Stimulated activated CD4-positive, alpha-beta T cell treated with anti-CD3 and anti-CD28 coated beads, Interleukin-4, amount 100 ng/mL, for 4 hours (primary cell): ENCODE data around the gene TMEM138.
"Not testable (repeated sequence)": the region's sequence is repeated elsewhere in the genome, so short reads cannot be mapped to it uniquely, and the experiment has no call there.

Experiments
- DNase-seq, 2 experiments: peaks; one replicate each; pipeline ENCODE4 v3.0.0-alpha.2; 2020

TMEM138 gene

DNA sequence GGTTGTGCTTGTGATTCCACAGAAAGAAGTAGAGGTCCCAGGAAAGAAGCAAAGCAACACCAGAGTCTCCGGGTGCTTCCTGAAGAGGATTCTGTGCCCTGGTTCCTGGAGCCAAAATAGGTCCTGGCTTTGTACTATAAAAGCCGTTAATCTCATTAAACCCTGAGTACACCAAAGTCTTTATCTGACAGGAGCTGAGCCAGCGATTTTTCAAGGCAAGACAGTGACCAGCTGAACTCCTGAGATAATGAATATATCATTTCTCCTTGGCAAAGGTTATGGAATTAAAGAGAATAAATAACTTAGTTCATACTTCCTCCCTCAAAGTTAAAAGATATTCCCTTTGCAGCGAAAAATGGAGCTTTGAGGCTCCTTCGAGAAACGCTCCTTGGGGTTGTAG is 5.2 kb downstream of the TMEM138 start:
- no peak for DNase-seq

DNA sequence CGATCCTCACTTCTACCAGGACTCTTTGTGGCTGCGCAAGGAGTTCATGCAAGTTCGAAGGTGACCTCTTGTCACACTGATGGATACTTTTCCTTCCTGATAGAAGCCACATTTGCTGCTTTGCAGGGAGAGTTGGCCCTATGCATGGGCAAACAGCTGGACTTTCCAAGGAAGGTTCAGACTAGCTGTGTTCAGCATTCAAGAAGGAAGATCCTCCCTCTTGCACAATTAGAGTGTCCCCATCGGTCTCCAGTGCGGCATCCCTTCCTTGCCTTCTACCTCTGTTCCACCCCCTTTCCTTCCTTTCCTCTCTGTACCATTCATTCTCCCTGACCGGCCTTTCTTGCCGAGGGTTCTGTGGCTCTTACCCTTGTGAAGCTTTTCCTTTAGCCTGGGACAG is 6.5 kb downstream of the TMEM138 start:
- DNase-seq, result no peak

DNA sequence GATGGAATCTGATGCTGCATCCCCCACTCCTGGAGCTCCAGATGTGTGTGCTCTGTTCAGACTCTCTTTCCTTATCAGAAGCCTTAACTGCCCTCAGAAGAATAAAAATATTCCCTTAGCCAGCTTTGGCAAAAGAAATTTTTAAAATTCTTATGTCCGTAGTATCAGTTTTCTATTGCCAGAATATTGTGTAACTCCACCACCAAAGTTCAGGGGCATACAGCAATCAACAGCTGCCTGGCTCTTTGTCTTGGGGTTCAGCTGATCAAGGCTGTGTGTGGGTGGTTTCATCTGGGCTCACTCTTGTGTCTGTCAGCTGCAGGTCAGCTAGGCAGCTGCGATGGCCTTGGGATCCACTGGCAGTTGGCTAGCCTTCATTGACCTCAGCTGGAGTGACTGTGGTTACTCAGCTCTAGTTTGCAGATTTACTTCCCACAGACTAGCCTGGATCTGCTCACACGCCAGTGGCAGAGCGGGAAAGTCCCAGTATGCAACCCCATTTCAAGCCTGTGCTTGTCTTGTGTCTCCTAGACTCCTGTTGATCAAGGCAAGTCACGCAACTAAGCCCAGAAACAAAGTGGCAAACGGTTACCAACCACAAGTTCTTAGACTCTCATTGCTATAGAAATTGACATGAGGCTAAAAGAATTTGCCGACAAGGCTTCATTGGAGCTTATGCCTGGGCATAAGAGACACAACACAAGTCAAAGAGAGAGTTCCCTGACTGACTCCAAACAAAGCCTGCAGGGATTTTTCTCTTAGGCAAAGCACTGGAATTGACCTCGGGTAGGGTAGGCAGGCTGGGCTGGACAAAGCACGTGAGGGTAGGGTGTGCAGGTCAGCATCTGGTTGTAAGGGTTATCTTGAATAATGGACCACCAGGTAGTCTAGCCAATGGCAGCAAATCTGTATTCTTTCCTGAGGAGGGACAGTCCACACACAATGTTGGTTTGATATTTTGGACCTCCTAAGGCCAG is 7.5 kb downstream of the TMEM138 start:
- DNase-seq, result no peak

DNA sequence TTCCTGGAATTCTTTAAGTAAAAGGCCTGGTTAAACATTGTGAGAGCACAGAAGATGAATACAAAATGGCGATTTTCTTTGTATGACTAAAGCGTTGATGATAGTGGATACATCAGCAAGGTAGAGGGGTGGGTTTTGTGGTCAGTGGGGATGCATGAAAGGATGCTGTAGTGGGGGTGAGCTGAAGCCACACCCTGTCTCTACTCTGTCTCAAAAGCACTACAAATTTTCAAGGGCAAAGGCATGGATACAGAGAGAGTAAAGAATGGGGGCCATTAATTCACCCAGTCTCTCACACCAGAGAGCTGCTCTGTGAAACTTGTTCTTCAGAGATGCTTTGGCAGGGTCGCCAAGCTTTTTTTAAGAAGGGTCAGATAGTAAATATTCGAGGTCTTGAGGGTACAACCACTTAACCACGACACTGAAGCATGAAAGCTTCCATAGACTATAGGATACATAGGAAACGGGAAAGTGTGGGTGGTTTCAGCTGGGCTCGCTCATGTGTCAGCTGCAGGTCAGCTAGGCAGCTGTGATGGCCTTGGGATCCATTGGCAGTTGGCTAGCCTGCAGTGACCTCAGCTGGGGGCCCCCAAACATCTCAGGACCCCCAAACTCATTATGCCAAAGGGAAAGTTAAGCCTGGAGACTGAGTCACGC is 8.3 kb downstream of the TMEM138 start:
- DNase-seq, result no peak

DNA sequence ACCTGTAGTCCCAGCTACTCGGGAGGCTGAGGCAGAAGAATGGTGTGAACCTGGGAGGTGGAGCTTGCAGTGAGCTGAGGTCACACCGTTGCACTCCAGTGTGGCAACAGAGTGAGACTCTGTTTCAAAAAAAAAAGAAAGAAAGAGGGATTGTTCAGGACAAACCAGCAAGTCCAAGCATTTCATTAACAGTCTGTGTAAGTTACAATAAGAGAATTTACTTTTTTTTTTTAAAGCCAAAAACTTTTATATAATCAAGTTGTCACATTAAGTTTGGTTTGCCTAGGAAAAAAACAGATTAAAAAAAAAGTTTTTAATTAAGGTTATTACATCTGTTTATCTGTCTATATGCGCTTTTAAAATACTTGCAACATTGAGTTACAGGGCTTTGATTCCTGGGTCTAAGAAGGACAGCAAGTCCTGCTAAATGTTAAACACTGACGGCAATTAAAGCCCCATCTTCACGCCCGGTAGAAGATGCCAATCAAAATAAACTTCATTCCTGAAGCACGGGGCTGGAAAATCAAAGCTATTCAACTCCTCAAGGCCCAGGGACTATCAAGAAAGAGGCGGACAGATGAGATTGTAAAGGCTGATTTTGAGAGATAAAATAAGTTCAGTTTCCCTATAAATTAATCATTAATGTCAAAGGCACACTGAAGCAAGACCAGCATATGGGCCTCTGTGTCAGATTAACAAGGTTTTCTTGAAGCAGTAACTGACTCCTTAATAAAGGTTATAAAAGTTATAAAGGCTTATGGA is 10.7 kb downstream of the TMEM138 start:
- DNase-seq, result no peak

DNA sequence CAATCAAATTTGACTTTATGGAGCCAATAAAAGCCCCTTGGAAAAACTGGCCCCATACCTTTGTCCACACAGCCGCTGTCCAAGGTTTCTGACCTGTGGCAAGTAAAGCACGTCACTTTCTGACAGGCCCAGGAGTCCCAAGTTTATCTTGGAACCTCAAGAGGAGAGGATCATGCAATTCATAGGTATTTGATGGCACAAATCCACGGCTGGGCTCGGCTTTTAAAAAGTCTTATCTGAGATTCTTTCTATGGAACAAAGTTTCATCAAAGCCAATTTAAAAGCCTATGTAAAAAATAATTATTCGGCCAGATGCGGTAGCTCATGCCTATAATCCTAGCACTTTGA is 13.6 kb downstream of the TMEM138 start:
- no peak for DNase-seq

DNA sequence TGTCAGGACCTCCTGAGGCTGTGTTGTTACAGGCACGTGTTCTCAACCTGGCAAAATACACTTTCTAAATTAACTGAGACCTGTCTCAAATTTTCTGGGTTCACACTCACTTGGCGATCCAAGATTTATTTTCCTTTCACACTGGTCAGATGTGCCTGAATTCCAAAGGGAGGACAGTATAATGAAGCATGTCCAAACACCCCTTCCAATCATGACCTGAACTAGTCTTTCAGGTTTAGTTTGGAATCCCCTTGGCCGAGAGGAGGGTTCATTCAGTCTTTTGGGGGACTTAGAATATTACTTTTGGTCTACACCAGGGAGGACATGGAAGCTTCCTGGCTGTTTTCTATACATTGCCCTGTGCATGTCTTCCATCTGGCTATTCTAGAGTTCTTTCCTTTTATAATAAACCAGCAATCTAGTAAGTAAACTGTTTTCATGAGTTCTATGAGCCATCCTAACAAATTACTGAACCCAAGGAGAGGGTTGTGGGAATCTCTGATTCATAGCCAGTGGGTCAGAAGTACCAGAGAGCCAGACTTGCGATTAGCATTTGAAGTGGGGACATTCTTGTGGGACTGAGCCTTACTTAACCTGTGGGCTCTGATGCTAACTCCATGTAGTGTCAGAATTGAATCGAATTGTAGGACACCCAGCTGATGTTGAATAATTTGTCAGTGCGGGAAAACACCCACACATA is 15.4 kb downstream of the TMEM138 start:
- no peak for DNase-seq

DNA sequence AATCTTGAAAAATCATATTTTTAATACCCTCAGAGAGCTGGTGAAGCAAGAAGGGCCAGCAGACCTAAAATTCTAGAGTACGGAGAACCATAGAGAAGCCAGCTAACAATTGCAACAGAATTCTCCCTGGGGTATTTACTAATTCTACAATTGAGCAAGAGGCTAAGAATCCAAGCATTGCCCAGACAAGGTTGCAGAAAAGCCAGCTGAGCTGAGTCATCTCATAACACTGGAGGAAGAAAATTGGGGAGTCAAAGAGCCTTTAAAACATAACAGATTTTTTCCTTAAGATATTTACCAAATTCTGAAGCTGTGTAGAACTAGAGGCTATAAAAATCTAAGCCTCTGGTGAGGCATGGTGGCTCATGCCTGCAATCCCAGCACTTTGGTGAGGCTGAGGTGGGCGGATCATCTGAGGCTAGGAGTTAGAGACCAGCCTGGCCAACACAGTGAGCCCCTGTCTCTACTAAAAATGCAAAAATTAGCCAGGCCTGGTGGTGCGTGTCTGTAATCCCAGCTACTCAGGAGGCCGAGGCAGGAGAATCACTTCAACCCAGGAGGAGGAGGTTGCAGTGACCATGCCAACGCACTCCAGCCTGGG is 16.6 kb downstream of the TMEM138 start:
- no peak for DNase-seq

DNA sequence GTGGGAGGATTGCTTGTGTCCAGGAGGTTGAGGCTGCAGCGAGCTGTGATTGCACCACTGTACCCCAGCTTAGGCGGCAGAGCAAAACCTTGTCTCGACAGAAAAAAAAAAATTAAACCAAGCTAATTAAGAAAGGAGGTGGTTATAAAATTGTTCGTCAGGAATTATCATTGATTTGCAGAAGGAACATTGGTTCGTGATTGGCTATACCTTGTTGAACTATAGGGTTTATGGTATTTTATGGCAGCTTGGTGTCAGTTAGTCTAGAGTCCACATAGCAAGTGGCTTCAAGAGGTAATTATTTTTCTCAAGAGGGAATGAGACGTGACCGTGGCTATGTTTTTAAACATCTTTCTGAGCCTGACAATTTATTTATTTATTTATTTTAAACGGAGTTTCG is 18.7 kb downstream of the TMEM138 start:
- DNase-seq, result no peak

DNA sequence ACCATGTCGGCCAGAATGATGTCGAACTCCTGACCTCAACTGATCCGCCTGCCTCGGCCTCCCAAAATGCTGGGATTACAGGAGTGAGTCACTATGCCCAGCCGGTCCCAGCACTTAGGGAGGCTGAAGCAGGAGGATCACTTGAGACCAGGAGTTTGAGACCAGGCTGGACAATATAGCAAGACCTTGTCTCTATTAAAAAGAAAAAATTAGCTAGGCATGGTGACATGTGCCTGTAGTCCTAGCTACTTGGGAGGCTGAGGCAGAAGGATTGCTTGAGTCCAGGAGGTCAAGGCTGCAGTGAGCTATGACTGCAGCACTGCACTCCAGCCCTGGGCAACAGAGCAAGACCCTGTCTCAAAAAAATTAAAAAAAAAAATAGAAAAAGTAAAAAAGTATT is 21.7 kb downstream of the TMEM138 start:
- not testable (repeated sequence) for DNase-seq

DNA sequence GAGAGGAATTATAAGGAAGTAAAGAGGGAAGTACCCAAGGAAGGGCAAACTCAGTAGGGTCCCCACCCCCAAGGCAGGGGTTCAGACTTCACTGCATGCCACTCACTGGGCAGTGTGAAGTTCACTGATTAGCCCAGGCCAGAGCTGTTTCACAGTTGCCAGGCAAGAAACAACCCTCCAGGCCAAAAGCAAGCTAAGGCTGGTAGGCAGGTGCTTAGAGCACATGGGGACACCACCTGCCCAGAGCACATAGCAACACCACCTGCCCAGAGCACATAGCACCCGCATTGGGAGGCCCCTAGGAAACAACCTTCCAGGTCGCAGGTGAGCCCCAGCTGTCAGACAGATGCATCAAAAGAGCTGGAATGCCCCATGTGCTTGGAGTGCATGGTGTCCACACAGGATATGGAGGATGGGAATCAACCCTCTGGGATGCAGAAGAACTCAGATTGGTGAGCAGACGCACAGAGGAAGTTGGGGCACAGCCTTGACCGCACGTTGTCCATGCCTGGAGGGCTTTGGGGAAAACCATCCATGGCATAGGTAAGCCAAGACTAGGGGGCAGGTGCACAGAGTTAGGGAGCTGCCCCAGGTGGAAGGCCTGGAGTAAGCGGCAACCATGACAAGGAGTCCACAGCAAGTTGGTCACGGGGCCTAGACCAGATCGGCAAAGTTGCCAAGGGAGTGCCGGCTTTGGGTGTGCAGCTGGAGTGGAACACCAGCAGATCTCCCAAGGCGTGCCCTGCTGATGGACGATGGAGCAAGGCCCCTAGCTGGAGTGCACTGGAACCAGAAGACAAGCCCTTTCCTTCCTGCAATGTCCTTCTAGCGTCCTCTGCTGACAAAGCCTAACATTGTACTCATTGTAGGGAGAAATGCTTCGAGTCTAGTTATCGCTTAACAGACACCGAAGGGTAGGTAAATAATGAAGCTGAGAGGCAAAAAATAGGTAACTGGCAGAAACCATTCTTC is 22.4 kb downstream of the TMEM138 start:
- no peak for DNase-seq

DNA sequence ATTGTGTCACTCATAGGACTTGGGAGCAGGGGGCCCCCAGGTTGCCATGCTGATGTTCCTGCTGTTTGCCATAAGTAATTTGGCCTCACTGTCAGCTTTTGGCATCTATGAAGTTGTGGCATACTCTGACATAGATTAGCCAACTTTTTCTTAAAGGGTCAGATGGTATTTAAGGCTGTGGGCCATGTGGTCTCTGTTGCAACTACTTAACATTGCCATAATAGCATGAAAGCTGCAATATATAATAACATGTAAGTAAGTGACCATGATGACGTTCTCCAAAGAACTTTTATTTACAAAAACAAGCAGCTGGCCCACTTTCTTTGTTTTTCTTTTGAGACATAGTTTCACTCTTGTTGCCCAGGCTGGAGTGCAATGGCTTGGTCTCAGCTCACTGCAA is 28.0 kb downstream of the TMEM138 start:
- DNase-seq, result no peak

DNA sequence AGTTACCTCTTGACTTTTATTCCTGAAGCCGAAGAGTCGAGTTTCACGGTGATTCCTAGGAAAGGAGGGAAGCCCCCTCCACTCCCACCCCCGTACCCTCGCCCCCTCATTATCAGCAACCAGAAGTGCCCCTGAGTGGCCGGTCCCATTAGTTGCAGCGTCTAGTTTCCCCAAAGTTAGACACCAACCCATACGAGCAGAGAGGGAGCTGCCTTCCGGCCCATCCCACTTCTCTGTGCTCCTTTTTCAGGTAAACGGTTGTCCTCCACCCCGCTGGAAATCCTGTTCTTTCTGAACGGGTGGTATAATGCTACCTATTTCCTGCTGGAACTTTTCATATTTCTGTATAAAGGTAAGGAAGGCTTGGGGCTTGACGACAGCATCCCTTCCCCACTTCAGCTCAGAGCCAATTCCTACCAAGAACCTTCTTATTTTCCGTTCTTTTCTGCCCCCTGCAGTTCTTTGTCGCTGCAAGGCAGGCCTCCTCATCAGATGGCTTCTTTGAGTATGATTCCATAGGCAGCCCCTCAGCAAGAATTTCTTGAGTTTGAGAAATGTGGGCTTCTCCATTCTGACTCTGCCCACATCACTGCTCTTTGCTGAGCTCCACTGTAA is 30.9 kb downstream of the TMEM138 start:
- DNase-seq, result peak in 1 of 2 experiments; percentile 20

DNA sequence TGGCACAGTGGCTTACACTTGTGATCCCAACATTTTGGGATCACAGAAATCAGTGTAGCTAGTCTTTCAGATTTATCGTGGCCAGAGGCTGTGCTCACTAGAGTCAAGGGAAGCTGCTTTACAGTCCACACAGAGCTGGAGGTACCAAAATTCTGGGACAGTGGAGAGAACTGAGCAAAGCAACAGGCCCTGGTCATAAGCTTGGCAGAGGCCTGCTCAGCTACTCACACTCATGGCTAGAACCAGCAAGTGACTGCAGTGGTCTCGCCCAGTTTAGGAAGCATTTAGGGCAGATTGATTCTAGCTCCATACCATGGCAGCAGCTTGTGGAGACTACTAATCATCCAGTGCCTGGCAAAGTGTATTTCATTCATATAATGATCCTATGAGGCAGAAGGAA is 39.0 kb downstream of the TMEM138 start:
- DNase-seq, result no peak

DNA sequence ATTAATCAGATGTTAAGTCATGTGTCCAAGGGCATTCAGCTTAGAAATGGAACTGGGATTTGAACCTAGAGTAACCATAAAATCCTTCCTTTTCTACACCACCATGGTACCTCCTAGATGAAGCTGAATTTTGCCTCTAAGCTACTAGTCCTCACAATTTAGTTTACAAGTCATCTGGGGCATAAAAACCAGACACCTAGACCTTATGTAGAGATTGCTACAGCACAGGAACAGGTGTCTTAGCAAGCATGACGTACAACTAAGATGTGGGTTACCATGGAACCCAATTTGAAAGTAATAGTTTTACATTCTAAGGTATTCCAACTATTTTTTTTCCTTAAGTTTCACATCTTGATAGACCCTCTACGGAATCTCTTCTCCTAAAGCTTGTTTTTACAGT is 39.4 kb downstream of the TMEM138 start:
- no peak for DNase-seq

DNA sequence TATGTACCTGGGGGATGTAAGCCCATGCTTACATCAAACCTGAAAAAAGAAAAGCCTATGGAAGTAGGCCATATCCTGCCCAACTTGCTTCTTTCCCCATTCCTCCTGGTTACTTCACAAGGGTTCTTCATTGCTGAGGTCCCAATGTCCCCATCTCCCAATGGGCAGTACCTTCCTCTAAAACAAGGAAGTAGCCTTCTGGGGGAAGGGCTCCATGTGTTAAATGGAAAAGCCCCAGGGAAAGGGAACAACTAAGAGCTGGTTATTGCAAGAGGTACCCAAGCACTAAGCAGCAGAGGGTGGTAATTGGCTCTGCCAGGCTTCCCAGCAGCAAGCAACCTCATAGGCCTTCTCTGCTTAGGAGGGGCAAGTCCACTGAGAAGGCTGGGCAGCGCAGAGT is 41.5 kb downstream of the TMEM138 start:
- DNase-seq, result no peak

DNA sequence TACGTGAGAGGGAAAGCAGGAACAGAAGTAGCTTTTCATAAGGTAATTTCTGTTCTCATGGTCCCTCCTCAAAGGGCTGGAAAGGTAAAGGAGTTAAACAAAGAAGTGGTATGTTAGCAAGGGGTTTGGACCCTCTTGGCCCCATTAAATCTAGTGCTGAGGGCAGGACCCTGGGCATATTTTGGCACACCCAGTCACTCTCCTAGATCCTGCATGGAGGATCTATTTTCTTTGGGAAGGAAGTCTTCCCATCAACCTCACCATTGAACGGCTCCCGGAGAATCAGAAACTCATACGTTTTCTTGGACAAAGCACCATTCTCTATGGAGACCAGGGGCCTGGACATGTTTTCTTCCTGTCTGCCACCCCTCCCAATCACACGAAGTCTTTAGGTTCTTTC is 41.9 kb downstream of the TMEM138 start:
- DNase-seq, result no peak

DNA sequence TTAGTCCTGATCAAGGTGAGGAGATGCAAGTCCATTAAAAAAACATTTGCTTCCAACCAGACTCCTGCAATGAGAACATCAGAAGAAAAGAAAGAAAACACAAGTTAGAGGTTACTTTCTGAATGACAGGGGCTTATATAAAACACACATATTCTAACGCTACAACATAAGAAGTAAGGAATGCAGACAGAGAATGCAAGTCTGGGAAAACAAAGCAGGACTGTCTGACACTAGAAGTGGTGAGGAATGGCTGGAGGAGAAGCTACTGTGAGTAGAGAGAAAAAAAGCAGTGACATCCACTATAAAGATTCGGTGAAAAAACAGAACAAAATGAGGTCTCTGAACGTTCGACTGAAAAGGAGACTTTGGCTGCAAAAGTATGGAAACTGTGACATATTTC is 42.5 kb downstream of the TMEM138 start:
- no peak for DNase-seq

DNA sequence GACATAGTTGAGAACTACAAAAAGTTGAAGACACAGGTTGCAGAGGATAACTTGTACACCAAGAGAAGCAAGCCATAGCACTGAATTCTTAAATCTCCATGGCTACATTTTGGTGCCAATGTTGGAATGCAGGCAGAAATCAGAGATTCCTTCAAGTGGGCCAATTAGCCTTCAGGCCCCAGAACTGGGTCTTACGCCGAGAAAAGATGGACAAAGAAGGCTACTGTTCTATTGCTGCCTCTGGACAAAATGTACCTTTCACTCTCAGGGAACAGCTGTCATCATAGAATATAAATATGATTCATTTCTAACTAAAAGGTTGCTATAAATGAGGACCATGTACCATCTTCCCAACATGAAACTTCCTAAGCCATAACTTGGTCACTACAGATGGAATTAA is 43.9 kb downstream of the TMEM138 start:
- no peak for DNase-seq

DNA sequence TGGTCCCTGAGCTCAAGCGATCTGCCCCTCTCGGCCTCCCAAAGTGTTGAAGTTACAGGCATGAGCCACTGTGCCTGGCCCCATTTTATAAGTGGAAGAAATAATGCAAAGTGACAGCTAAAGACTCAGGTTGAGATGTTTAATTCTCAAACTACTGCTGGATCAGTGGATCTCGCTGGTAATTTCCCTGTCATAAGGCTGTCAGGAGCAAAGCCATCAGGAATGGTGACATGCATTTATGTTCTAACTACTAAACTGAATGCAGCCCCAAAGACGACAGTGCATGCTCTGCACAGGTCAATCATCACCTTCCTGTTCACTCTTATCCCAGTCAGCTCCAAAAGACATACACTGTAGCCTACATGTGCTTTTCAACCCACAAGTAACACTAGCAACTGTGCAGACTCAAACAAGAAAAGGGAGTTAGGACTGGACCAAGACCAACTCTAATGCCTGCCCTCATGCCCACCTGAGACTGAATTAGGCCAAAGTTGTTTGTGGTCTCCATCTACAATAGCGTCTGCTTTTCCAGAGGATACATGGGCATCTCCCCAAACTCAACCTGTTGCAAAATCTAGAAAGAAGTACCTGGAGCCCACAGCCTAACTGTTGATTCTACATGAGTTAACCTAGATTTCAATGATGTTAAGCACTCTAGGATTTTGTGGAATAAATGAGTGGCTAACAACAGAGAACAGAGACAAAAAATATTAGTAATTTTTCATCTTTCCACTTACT is 45.0 kb downstream of the TMEM138 start:
- DNase-seq, result no peak
